Naive thymus-derived CD4-positive, alpha-beta T cell (primary cell): ENCODE data around the gene HYPK. TPM values are rescaled to one million over a fixed set of nuclear protein-coding genes. Genes with fewer than 3 reads are reported as not detected.
"Not testable (repeated sequence)": the region's sequence is repeated elsewhere in the genome, so short reads cannot be mapped to it uniquely, and the experiment has no call there.

Experiments
- ATAC-seq: fragments of 150-1000 bp; cut with Tn5 transposase; 2 replicates; pipeline ENCODE4 v1.10.0; 2021; ENCODE audit warnings: mild to moderate bottlenecking, moderate library complexity
- CTCF ChIA-PET: fragments of 350-600 bp; sonication (Branson Sonifier 250); formaldehyde crosslinking; loops from one replicate; lab custom pipeline; 2021; ENCODE audit warnings: antibody characterized with exemption; lab: Charles Lee
- POLR2A ChIA-PET: fragments of 350-600 bp; sonication (Branson Sonifier 250); formaldehyde crosslinking; loops from one replicate; lab custom pipeline; 2021; ENCODE audit warnings: antibody characterized with exemption, inconsistent platforms; lab: Charles Lee
- DNase-seq, 9 donors: peaks; one replicate each; pipeline versions ENCODE4 v3.0.0 to v3.0.0-alpha.2; 2020 to 2022; ENCODE audit warnings: mixed read lengths in 1 of 9
- H3K27ac ChIP-seq: one replicate; pipeline ENCODE4 v1.7.0; 2013; ENCODE audit warnings: mild to moderate bottlenecking, low read depth, low read length, moderate library complexity
- H3K27me3 ChIP-seq, 2 donors: one replicate each; pipeline ENCODE4 v1.7.0; 2013; ENCODE audit warnings: low read length in 2 of 2, mild to moderate bottlenecking in 2 of 2, moderate library complexity in 2 of 2; ENCODE audit not compliant: control insufficient read depth in 2 of 2, insufficient read depth in 2 of 2
- H3K36me3 ChIP-seq, 3 experiments: 1 replicate in 2 of 3; 2 replicates in 1 of 3; pipeline ENCODE4 v1.7.0; 2013; ENCODE audit warnings: low read length in 3 of 3, mild to moderate bottlenecking in 3 of 3, moderate library complexity in 1 of 3; ENCODE audit not compliant: insufficient read depth in 3 of 3, control insufficient read depth in 2 of 3
- H3K4me1 ChIP-seq, 2 donors: one replicate each; pipeline ENCODE4 v1.7.0; 2013; ENCODE audit warnings: low read length in 2 of 2, mild to moderate bottlenecking in 2 of 2, moderate library complexity in 1 of 2; ENCODE audit not compliant: control insufficient read depth in 2 of 2, insufficient read depth in 2 of 2
- H3K4me3 ChIP-seq: 2 replicates; pipeline ENCODE4 v1.7.0; 2013; ENCODE audit warnings: mild to moderate bottlenecking, low read length
- H3K9me3 ChIP-seq, 3 experiments: 1 replicate in 2 of 3; 2 replicates in 1 of 3; pipeline ENCODE4 v1.7.0; 2013; ENCODE audit warnings: low read length in 3 of 3; ENCODE audit not compliant: control insufficient read depth in 2 of 3
- H3K27ac Mint-ChIP-seq, 9 donors: one replicate each; pipeline ENCODE4 v1.8.0; 2020 to 2022; ENCODE audit warnings: mixed read lengths in 9 of 9, mild to moderate bottlenecking in 8 of 9, moderate library complexity in 5 of 9, inconsistent platforms in 2 of 9
- H3K27me3 Mint-ChIP-seq, 5 donors: one replicate each; pipeline ENCODE4 v1.8.0; 2021 to 2022; ENCODE audit warnings: mixed read lengths in 5 of 5, mild to moderate bottlenecking in 1 of 5
- H3K36me3 Mint-ChIP-seq, 5 donors: one replicate each; pipeline ENCODE4 v1.8.0; 2020 to 2022; ENCODE audit warnings: mixed read lengths in 5 of 5, mild to moderate bottlenecking in 3 of 5, inconsistent platforms in 1 of 5
- H3K4me1 Mint-ChIP-seq, 7 donors: one replicate each; pipeline ENCODE4 v1.8.0; 2020 to 2022; ENCODE audit warnings: mixed read lengths in 7 of 7, mild to moderate bottlenecking in 3 of 7, inconsistent platforms in 1 of 7
- H3K4me3 Mint-ChIP-seq, 10 donors: one replicate each; pipeline ENCODE4 v1.8.0; 2020 to 2022; ENCODE audit warnings: mild to moderate bottlenecking in 10 of 10, mixed read lengths in 10 of 10, moderate library complexity in 6 of 10, inconsistent platforms in 2 of 10
- H3K9me3 Mint-ChIP-seq, 11 donors: one replicate each; pipeline ENCODE4 v1.8.0; 2020 to 2022; ENCODE audit warnings: mixed read lengths in 11 of 11, mild to moderate bottlenecking in 4 of 11, inconsistent platforms in 1 of 11, moderate library complexity in 1 of 11
- intact Hi-C, 2 donors: fragments of 100-400 bp; cut with micrococcal nuclease; formaldehyde crosslinking; loops; one replicate each; pipeline ENCODE4 v1.15.1; 2023
- polyA plus RNA-seq, 2 donors: library from polyadenylated mRNA; unstranded; fragments of 300-500 nt; fragmentation: Illumina TruSeq; gene quantifications; one replicate each; pipeline ENCODE4 v1.2.3, GENCODE V29; 2021
- total RNA-seq, 6 experiments: library from RNA in 5 of 6; stranded (reverse) in 5 of 6; gene quantifications; 1 replicate in 5 of 6; 2 replicates in 1 of 6; pipeline ENCODE4 v1.2.3 and lab custom pipeline; 2021 to 2026

Gene HYPK
- total and polyA plus RNA-seq, 7 experiments from 2014 or later: 7.5 to 32.1 (median 27.0) TPM

DNA sequence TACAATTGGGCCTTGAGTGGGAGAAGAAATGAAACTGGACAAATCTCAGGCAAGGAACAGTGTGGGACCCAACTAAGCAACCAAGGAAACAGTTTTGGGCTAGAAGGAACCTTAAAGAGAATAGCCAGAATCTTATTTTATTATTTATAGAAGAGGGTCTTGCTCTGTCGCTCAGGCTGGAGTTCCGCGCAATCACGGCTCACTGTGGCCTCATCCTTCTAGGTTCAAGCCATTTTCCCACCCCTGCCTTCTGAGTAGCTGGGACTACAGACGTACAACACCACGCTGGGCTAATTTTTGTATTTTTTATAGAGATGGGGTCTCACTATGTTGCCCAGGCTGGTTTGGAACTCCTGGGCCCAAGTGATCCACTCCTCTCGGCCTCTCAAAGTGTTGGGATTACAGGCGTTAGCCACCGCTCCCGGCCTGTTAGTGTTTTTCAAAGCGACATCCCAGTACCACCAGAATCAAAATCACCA is 25.7 kb downstream of the HYPK start:
- Mint-ChIP-seq H3K9me3 (no peaks in the 10 kb centered on the region), H3K27me3 (no peaks in the 10 kb centered on the region), H3K36me3 (peaks cover 0 to 21% (median 0%) of the 10 kb centered on the region in 5 donors), H3K4me3 (peak overlapping the region; percentile 85 to 98 (median 91)), H3K27ac (peak overlapping the region; percentile 48 to 94 (median 88)), H3K4me1 (peaks cover 36 to 75% (median 58%) of the 10 kb centered on the region in 7 donors)
- intact Hi-C loops: loop anchor here (2.0 to 10.0 kb wide), 3 partner anchors 711 to 1551 kb away; partner anchors contain the start of genes EIF3J (in 1 of the 2), GANC (in 1 of the 2) and TMEM87A (in 1 of the 2)
- no peak for DNase-seq
- H3K9me3 ChIP-seq: no peaks in the 10 kb centered on the region
- no peak for ATAC-seq
- peak overlapping the region; percentile 73 for H3K27ac ChIP-seq
- ChIA-PET POLR2A (interaction anchor here (2.2 to 4.5 kb wide), 2 partner anchors 25 to 33 kb away, joined by 17 to 42 read pairs; partner anchors contain the start of genes HYPK, SERF2 and SERINC4), CTCF (no interaction called here)
- peaks cover 0 to 4% (median 0%) of the 10 kb centered on the region in 3 experiments for H3K36me3 ChIP-seq
- peak overlapping the region; percentile 54 for H3K4me3 ChIP-seq
- H3K4me1 ChIP-seq: peaks cover 32 to 34% of the 10 kb centered on the region in 2 donors
- no peaks in the 10 kb centered on the region for H3K27me3 ChIP-seq

DNA sequence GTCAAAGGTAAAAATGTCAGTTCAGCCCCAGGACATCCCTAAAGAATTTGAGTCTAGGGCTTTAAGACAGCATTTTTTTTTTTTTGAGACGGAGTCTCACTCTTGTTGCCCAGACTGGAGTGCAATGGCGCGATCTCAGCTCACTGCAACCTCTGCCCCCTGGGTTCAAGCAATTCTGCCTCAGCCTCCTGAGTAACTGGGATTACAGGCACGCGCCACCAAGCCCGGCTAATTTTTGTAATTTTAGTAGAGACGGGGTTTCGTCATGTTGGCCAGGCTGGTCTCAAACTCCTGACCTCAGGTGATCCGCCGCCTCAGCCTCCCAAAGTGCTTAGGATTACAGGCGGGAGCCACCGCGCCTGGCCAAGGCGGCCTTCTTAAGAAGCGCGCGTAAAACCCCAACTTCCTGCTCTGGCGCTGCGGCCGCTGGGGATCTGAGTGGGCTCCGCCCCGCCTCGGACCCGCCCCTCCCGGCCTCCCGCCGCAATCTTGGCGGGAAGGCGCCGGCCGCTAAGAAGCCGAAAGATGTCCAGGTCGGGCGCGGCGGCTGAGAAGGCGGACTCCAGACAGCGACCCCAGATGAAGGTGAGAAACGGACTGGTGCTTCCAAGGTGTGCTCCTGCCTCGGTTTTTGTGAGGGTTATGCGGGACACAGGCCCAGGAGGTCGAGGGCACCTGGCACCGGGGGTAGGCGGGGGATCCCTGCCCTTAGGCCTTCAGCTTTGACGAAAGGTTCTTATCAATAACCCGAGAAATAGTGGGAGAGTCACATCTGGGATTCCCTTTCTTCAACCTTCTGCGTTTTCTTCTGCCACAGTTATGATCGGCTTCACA is 26.3 kb downstream of the HYPK start, which contains the start of gene WDR76:
Gene WDR76 (plus strand): TSS at position 495 of the 834 bp plus-strand sequence. CDS start 31 bp downstream, at position 526.
- DNase-seq (peak; percentile 38 to 84 (median 48)), ATAC-seq (peak; percentile 78)
- Histone ChIP-seq H3K27me3 (no peaks in the 10 kb centered on the region), H3K27ac (peak within 1 kb of the TSS; percentile 73), H3K9me3 (no peaks in the 10 kb centered on the region), H3K4me1 (peaks cover 29% of the 10 kb centered on the region in 2 donors), H3K4me3 (peak within 1 kb of the TSS; percentile 54), H3K36me3 (peaks cover 0 to 4% (median 0%) of the 10 kb centered on the region in 3 experiments)
- Mint-ChIP-seq H3K4me3 (peak within 1 kb of the TSS; percentile 85 to 98 (median 91)), H3K9me3 (no peaks in the 10 kb centered on the region), H3K27ac (peak within 1 kb of the TSS; percentile 48 to 94 (median 88)), H3K36me3 (peaks cover 0 to 18% (median 0%) of the 10 kb centered on the region in 5 donors), H3K4me1 (peaks cover 30 to 73% (median 55%) of the 10 kb centered on the region in 7 donors), H3K27me3 (no peaks in the 10 kb centered on the region)
- ChIA-PET CTCF (no interaction called here), POLR2A (interaction anchor here (0.5 to 4.5 kb wide), 9 partner anchors 10 to 567 kb away, joined by 3 to 42 read pairs (median 4); partner anchors contain the start of genes ELL3, HYPK, SERF2 and SERINC4)
- intact Hi-C loops: loop anchor here (2.0 to 10.0 kb wide), 3 partner anchors 710 to 1552 kb away; partner anchors contain the start of genes EIF3J (in 1 of the 2), GANC (in 1 of the 2) and TMEM87A (in 1 of the 2)

DNA sequence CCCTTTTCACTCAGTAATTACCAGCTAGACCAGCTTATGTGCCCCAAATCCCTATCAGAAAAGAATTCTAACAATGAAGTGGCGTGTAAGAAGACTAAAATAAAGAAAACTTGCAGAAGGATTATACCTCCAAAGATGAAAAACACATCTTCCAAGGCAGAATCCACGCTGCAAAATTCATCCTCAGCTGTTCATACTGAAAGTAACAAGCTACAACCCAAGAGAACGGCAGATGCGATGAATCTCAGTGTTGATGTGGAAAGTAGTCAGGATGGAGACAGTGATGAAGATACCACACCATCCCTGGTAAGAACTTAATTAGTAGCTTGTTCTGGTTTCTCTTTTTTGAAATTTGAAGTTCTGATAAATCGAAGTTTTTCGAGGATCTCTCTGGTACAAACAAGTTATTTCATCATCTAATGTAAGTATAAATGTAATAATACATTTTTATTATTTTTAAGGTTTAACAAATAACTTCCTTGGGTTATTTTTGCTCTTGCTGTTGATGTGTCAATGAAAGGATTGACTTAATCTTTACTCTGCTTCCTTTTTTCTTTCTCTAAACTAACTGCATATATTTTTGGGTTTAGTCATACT is 27.8 kb downstream of the HYPK start:
- ATAC-seq (no peak), DNase-seq (peak in 2 of 9 donors; percentile 16 to 20)
- Histone ChIP-seq H3K9me3 (no peaks in the 10 kb centered on the region), H3K4me1 (peaks cover 21 to 25% of the 10 kb centered on the region in 2 donors), H3K4me3 (peak overlapping the region; percentile 54), H3K27me3 (no peaks in the 10 kb centered on the region), H3K27ac (peak overlapping the region; percentile 73), H3K36me3 (peaks cover 0 to 4% (median 0%) of the 10 kb centered on the region in 3 experiments)
- ChIA-PET POLR2A (interaction anchor here (1.1 to 2.2 kb wide), 6 partner anchors 27 to 77 kb away, joined by 3 to 17 read pairs (median 4); partner anchors contain the start of genes ELL3, HYPK, SERF2 and SERINC4), CTCF (interaction anchor here (0.5 kb wide), 1 partner anchor 51 kb away, joined by 3 read pairs; the partner anchor contains the start of gene ELL3)
- Mint-ChIP-seq H3K27ac (peak overlapping the region; percentile 48 to 94 (median 88)), H3K4me3 (peak overlapping the region; percentile 85 to 98 (median 91)), H3K36me3 (peaks cover 0 to 20% (median 0%) of the 10 kb centered on the region in 5 donors), H3K9me3 (no peaks in the 10 kb centered on the region), H3K4me1 (peaks cover 32 to 68% (median 52%) of the 10 kb centered on the region in 7 donors), H3K27me3 (no peaks in the 10 kb centered on the region)
- intact Hi-C loops: loop anchor here (10.0 kb wide), 2 partner anchors 897 to 1553 kb away; partner anchors contain the start of genes GANC (in 1 of the 2) and TMEM87A (in 1 of the 2)

DNA sequence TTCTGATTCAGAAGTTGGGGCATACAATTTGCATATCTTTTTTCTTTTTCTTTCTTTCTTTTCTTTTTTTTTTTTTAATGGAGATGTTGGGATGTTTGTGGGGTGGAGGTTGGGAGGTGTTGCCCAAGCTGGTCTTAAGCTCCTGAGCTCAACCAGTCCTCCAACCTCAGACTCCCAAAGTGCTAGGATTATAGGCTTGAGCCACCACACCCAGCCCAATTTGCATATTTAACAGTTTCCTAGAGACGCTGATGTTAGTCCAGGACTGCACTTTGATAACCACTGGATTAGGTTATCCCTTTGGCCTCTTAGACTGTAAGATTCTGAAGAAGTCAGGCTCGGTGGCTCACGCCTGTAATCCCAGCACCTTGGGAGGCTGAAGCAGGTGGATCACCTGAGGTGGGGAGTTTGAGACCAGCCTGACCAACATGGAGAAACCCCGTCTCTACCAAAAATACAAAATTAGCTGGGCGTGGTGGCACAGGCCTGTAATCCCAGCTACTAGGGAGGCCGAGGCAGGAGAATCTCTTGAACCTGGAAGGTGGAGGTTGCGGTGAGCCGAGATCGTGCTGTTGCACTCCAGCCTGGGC is 29.6 kb downstream of the HYPK start:
- H3K9me3 ChIP-seq, H3K27ac ChIP-seq, POLR2A ChIA-PET, DNase-seq, H3K27me3 Mint-ChIP-seq, ATAC-seq, H3K36me3 ChIP-seq, CTCF ChIA-PET, H3K4me3 ChIP-seq, H3K9me3 Mint-ChIP-seq, H3K27me3 ChIP-seq: not testable (repeated sequence)
- H3K4me1 ChIP-seq: peaks cover 14 to 16% of the 10 kb centered on the region in 2 donors
- Mint-ChIP-seq H3K27ac (peak overlapping the region in 5 of 9 donors; percentile 18 to 84 (median 43)), H3K4me3 (peak overlapping the region in 2 of 10 donors; percentile 5 to 24), H3K4me1 (peaks cover 26 to 53% (median 46%) of the 10 kb centered on the region in 7 donors), H3K36me3 (peaks cover 0 to 19% (median 3%) of the 10 kb centered on the region in 5 donors)
- intact Hi-C loops: loop anchor here (10.0 kb wide), 2 partner anchors 895 to 1555 kb away; partner anchors contain the start of genes GANC (in 1 of the 2) and TMEM87A (in 1 of the 2)

DNA sequence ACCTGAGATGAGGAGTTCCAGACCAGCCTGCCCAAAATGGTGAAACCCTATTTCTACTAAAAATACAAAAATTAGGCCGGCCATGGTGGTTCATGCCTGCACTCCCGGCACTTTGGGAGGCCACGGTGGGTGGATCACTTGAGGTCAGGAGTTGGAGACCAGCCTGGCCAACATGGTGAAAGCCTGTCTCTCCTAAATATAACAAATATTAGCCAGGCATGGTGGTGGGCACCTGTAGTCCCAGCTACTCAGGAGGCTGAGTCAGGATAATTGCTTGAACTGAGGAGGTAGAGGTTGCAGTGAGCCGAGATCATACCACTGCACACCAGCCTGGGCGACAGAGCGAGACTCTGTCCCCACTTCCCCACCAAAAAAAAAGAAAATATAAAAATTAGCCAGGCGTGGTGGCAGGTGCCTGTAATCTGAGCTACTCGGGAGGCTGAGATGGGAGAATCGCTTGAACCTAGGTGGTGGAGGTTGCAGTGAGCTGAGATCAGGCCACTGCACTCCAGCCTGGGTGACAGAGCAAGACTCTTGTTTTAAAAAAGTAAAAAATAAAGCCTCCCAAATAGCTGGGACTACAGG is 30.4 kb downstream of the HYPK start:
- H3K36me3 ChIP-seq, H3K9me3 ChIP-seq, CTCF ChIA-PET, H3K27ac ChIP-seq, H3K27me3 Mint-ChIP-seq, H3K9me3 Mint-ChIP-seq, ATAC-seq, H3K4me3 ChIP-seq, H3K27me3 ChIP-seq, intact Hi-C loops, DNase-seq: not testable (repeated sequence)
- Mint-ChIP-seq H3K4me3 (peak overlapping the region in 1 of 10 donors; percentile 25), H3K4me1 (peaks cover 26 to 50% (median 46%) of the 10 kb centered on the region in 7 donors), H3K36me3 (peaks cover 0 to 22% (median 8%) of the 10 kb centered on the region in 5 donors), H3K27ac (peak overlapping the region in 2 of 9 donors; percentile 18 to 21)
- POLR2A ChIA-PET: interaction anchor here (1.1 kb wide), 1 partner anchor 38 kb away, joined by 5 read pairs; no protein-coding TSS in a partner anchor
- H3K4me1 ChIP-seq: peaks cover 14 to 15% of the 10 kb centered on the region in 2 donors
